GM23338 (cell line): Measurements from ENCODE around the gene RUNX1. TPM values are rescaled to one million over a fixed set of nuclear protein-coding genes. Genes with fewer than 3 reads are reported as not detected.
A peak's percentile ranks its signal among the peaks of the same experiment; 100 is the strongest.

Source experiments
- ATAC-seq: fragments of 200-7000 bp; cut with Tn5 transposase; 3 replicates; pipeline ENCODE4 v1.9.1; 2020
- DNase-seq: peaks from one replicate; pipeline ENCODE4 v3.0.0-alpha.2; 2015; ENCODE audit warnings: low spot score
- H2AFZ ChIP-seq: fragments of 200-600 bp; sonication (generic); 2 replicates; pipeline ENCODE4 v1.8.0; 2016; ENCODE audit warnings: antibody characterized with exemption, mild to moderate bottlenecking, moderate library complexity
- H3F3A ChIP-seq: fragments of 200-600 bp; sonication (generic); replicated peaks from 2 replicates; pipeline ENCODE4 v1.8.0; 2017; ENCODE audit warnings: antibody characterized with exemption, mixed run types, low read depth
- H3K27ac ChIP-seq: fragments of 200-600 bp; sonication (generic); 2 replicates; pipeline ENCODE4 v1.6.1; 2016; ENCODE audit warnings: low read depth
- H3K27me3 ChIP-seq: fragments of 200-600 bp; sonication (generic); 2 replicates; pipeline ENCODE4 v1.8.0; 2016; ENCODE audit warnings: mild to moderate bottlenecking, mixed run types, moderate library complexity; ENCODE audit not compliant: insufficient read depth
- H3K36me3 ChIP-seq: fragments of 200-600 bp; sonication (generic); 2 replicates; pipeline ENCODE4 v1.8.0; 2016; ENCODE audit warnings: mild to moderate bottlenecking; ENCODE audit not compliant: insufficient read depth
- H3K4me1 ChIP-seq: fragments of 200-600 bp; sonication (generic); 2 replicates; pipeline ENCODE4 v1.8.0; 2016; ENCODE audit warnings: mild to moderate bottlenecking, moderate library complexity; ENCODE audit not compliant: insufficient read depth
- H3K4me2 ChIP-seq: fragments of 200-600 bp; sonication (generic); 2 replicates; pipeline ENCODE4 v1.7.1; 2017; ENCODE audit warnings: mixed run types
- H3K4me3 ChIP-seq: fragments of 200-600 bp; sonication (generic); 2 replicates; pipeline ENCODE4 v1.6.1; 2016; ENCODE audit warnings: mixed run types
- H3K79me2 ChIP-seq: fragments of 200-600 bp; sonication (generic); replicated peaks from 2 replicates; pipeline ENCODE4 v1.8.0; 2017; ENCODE audit warnings: mild to moderate bottlenecking; ENCODE audit not compliant: insufficient read depth
- H3K9me2 ChIP-seq: fragments of 200-600 bp; sonication (generic); 2 replicates; pipeline ENCODE4 v1.8.0; 2017; ENCODE audit not compliant: insufficient read depth
- H4K20me1 ChIP-seq: fragments of 200-600 bp; sonication (generic); replicated peaks from 2 replicates; pipeline ENCODE4 v1.8.0; 2017; ENCODE audit warnings: mild to moderate bottlenecking; ENCODE audit not compliant: insufficient read depth
- H3K27ac Mint-ChIP-seq: 2 replicates; pipeline ENCODE4 v1.8.0; 2020; ENCODE audit warnings: inconsistent platforms, mild to moderate bottlenecking, moderate library complexity, mixed read lengths
- H3K27me3 Mint-ChIP-seq: 3 replicates; pipeline ENCODE4 v1.8.0; 2022; ENCODE audit warnings: low read depth, mild to moderate bottlenecking, moderate library complexity, mixed read lengths, inconsistent platforms; ENCODE audit not compliant: insufficient read depth, poor library complexity
- H3K36me3 Mint-ChIP-seq: 3 replicates; pipeline ENCODE4 v1.8.0; 2021; ENCODE audit warnings: low read depth, mild to moderate bottlenecking, inconsistent platforms, moderate library complexity, mixed read lengths
- H3K4me1 Mint-ChIP-seq: 3 replicates; pipeline ENCODE4 v1.8.0; 2020; ENCODE audit warnings: mild to moderate bottlenecking, inconsistent platforms, mixed read lengths
- H3K4me3 Mint-ChIP-seq: 3 replicates; pipeline ENCODE4 v1.8.0; 2021; ENCODE audit warnings: moderate library complexity, mild to moderate bottlenecking, inconsistent platforms, mixed read lengths
- H3K9me3 Mint-ChIP-seq: 3 replicates; pipeline ENCODE4 v1.8.0; 2020; ENCODE audit warnings: moderate library complexity, mild to moderate bottlenecking, inconsistent platforms, mixed read lengths
- CREB1 ChIP-seq: fragments of 250-450 bp; sonication (Bioruptor Pico); IDR thresholded peaks from 2 replicates; pipeline ENCODE4 v1.5.0; 2020; ENCODE audit warnings: low read depth, mild to moderate bottlenecking, moderate library complexity
- CTCF ChIP-seq, 2 experiments: fragments of 200-600 bp in 1 of 2; sonication (generic) in 1 of 2; conservative IDR thresholded peaks; 2 replicates each; pipeline versions ENCODE4 v1.5.1 to v1.6.1; 2016 to 2017; ENCODE audit warnings: antibody characterized with exemption in 2 of 2, low read depth in 2 of 2, mild to moderate bottlenecking in 2 of 2, moderate library complexity in 1 of 2
- ETS1 ChIP-seq: IDR thresholded peaks from 2 replicates; pipeline ENCODE4 v1.6.1; 2016; ENCODE audit warnings: antibody characterized with exemption
- EZH2 ChIP-seq: fragments of 200-600 bp; sonication (generic); IDR thresholded peaks from one replicate; pipeline ENCODE4 v1.8.0; 2017; ENCODE audit warnings: antibody characterized with exemption, mild to moderate bottlenecking, low read depth; ENCODE audit not compliant: unreplicated experiment
- EZH2phosphoT487 ChIP-seq: fragments of 200-600 bp; sonication (generic); IDR thresholded peaks from one replicate; pipeline ENCODE4 v1.8.1; 2018; ENCODE audit warnings: antibody characterized with exemption; ENCODE audit not compliant: unreplicated experiment
- JUNB ChIP-seq: IDR thresholded peaks from one replicate; pipeline ENCODE4 v1.6.1; 2016; ENCODE audit warnings: antibody characterized with exemption; ENCODE audit not compliant: unreplicated experiment
- NANOG ChIP-seq: IDR thresholded peaks from 2 replicates; pipeline ENCODE4 v1.6.1; 2016; ENCODE audit warnings: antibody characterized with exemption, borderline replicate concordance
- POLR2AphosphoS5 ChIP-seq: IDR thresholded peaks from 2 replicates; pipeline ENCODE4 v1.6.1; 2016; ENCODE audit warnings: antibody characterized with exemption, low read depth
- REST ChIP-seq: IDR thresholded peaks from one replicate; pipeline ENCODE4 v1.6.1; 2018; ENCODE audit warnings: antibody characterized with exemption; ENCODE audit not compliant: unreplicated experiment
- STAT1 ChIP-seq: IDR thresholded peaks from one replicate; pipeline ENCODE4 v1.6.1; 2016; ENCODE audit warnings: antibody characterized with exemption; ENCODE audit not compliant: unreplicated experiment
- ZNF114 ChIP-seq: fragments of 250-450 bp; sonication (Bioruptor Pico); IDR thresholded peaks from 2 replicates; pipeline ENCODE4 v1.5.0; 2020; ENCODE audit warnings: mild to moderate bottlenecking, moderate library complexity
- ZNF331 ChIP-seq: fragments of 250-450 bp; sonication (Bioruptor Pico); IDR thresholded peaks from 2 replicates; pipeline ENCODE4 v1.5.0; 2020; ENCODE audit warnings: low read depth, mild to moderate bottlenecking, moderate library complexity
- ZNF462 ChIP-seq: fragments of 250-450 bp; sonication (Bioruptor Pico); IDR thresholded peaks from 2 replicates; pipeline ENCODE4 v1.5.0; 2020; ENCODE audit warnings: mild to moderate bottlenecking, moderate library complexity
- polyA plus RNA-seq: library from polyadenylated mRNA; unstranded; fragments of >200 nt; fragmentation: Nextera tagmentation; extraction: Ambion mirVana; gene quantifications from 2 replicates; pipeline ENCODE4 v1.2.1, GENCODE V29; 2016
- total RNA-seq: library from RNA; depleted of rRNA; stranded (reverse); fragments of >200 nt; shearing (Covaris generic); gene quantifications from 2 replicates; pipeline ENCODE4 v1.2.3, GENCODE V29; 2014

Gene RUNX1
- total and polyA plus RNA-seq, 2 experiments from 2014 or later, result 0.29 to 1.1 TPM

GRCh38 chr21:35027563-35028450 is 21.3 kb downstream of the RUNX1 start:
- peak overlapping the region; percentile 75 for H3K4me2 ChIP-seq
- peak overlapping the region; percentile 66; the same call in 1 of the 3 replicates for H3K4me3 Mint-ChIP-seq
- H3K9me3 Mint-ChIP-seq, result no peaks in the 10 kb centered on the region
- H3K4me3 ChIP-seq, result no peak overlapping the region
- H3K27ac ChIP-seq, result no peak overlapping the region; the same call in 1 of the 2 replicates
- DNase-seq (peak; percentile 14), ATAC-seq (no peak)
- H3K36me3 ChIP-seq, result no peaks in the 10 kb centered on the region
- peaks cover 12% of the 10 kb centered on the region for H3K27me3 ChIP-seq
- H3K79me2 ChIP-seq, result no peaks in the 10 kb centered on the region
- H3K27me3 Mint-ChIP-seq, result peaks cover 19% of the 10 kb centered on the region
- peaks cover 29% of the 10 kb centered on the region for H3K4me1 Mint-ChIP-seq
- H3K27ac Mint-ChIP-seq, result peak overlapping the region; percentile 90; the same call in 1 of the 2 replicates
- peak overlapping the region; percentile 86; the same call in 1 of the 2 replicates for H2AFZ ChIP-seq
- H3F3A ChIP-seq, result no peaks in the 10 kb centered on the region
- no peaks in the 10 kb centered on the region for H4K20me1 ChIP-seq
- no peak for TF ChIP-seq ZNF462
- TF ChIP-seq CTCF (conservative IDR thresholded peaks at IDR 0.05; ENCODE audit: low read depth in 2 of 2), result no peak
- TF ChIP-seq JUNB, result no peak
- no peak for TF ChIP-seq CREB1 (CRISPR knock-in tag)
- no peak for TF ChIP-seq EZH2
- no peak for TF ChIP-seq STAT1
- TF ChIP-seq ETS1, result no peak
- TF ChIP-seq POLR2AphosphoS5, result no peak
- TF ChIP-seq ZNF114 (CRISPR knock-in tag), result no peak
- no peak for TF ChIP-seq EZH2phosphoT487
- TF ChIP-seq REST, result no peak
- TF ChIP-seq NANOG, result no peak
- TF ChIP-seq ZNF331 (CRISPR knock-in tag), result no peak
- H3K4me1 ChIP-seq, result peaks cover 25% of the 10 kb centered on the region
- H3K9me2 ChIP-seq, result 0 out of 2 replicates have a peak, but pooled peaks cover 3% of the 10 kb centered on the region
- H3K36me3 Mint-ChIP-seq, result no peaks in the 10 kb centered on the region
